ENCODE data around the gene ATP6V1F.

The ATP6V1F gene

GRCh38 chr7:128884561-128885369 is 22.1 kb downstream of the ATP6V1F start:
- no peak for DNase-seq

- no peak for DNase-seq
Measured at GRCh38 chr7:128885370-128886187, 22.9 kb downstream of the ATP6V1F start.

GRCh38 chr7:128886391-128887168 is 23.9 kb downstream of the ATP6V1F start:
- no peak for DNase-seq

GRCh38 chr7:128887169-128888038 is 24.7 kb downstream of the ATP6V1F start:
- no peak for DNase-seq

GRCh38 chr7:128888039-128888755 is 25.5 kb downstream of the ATP6V1F start:
- DNase-seq = no peak

GRCh38 chr7:128888756-128889095 is 26.1 kb downstream of the ATP6V1F start:
- DNase-seq = no peak

- DNase-seq = no peak
Measured at GRCh38 chr7:128889121-128889520, 26.5 kb downstream of the ATP6V1F start.

GRCh38 chr7:128890306-128891109 is 27.9 kb downstream of the ATP6V1F start:
- no peak for DNase-seq

- DNase-seq = no peak
Measured at GRCh38 chr7:128891110-128891941, 28.7 kb downstream of the ATP6V1F start.

GRCh38 chr7:128891942-128892269 is 29.2 kb downstream of the ATP6V1F start:
- DNase-seq = no peak

- no peak for DNase-seq
Measured at GRCh38 chr7:128892521-128893250, 30.0 kb downstream of the ATP6V1F start.

GRCh38 chr7:128893251-128894100 is 30.8 kb downstream of the ATP6V1F start:
- no peak for DNase-seq

GRCh38 chr7:128894101-128894440 is 31.4 kb downstream of the ATP6V1F start:
- DNase-seq = no peak

GRCh38 chr7:128895320-128895719 is 32.7 kb downstream of the ATP6V1F start:
- no peak for DNase-seq

GRCh38 chr7:128899392-128899791 is 36.7 kb downstream of the ATP6V1F start:
- DNase-seq = no peak

GRCh38 chr7:128900237-128900636 is 37.6 kb downstream of the ATP6V1F start:
- no peak for DNase-seq

GRCh38 chr7:128902761-128903585 is 40.3 kb downstream of the ATP6V1F start:
- no peak for DNase-seq
